GM12891 (cell line): ENCODE results near the gene SP8.

Experiments
- POLR2A ChIP-seq: IDR thresholded peaks from 2 replicates; pipeline ENCODE4 v1.6.1; 2011; ENCODE audit warnings: low read depth, low read length, control low read depth
- POLR2AphosphoS5 ChIP-seq: IDR thresholded peaks from 2 replicates; pipeline ENCODE4 v1.6.1; 2011; ENCODE audit warnings: low read depth, low read length, control low read depth
- POU2F2 ChIP-seq: IDR thresholded peaks from 2 replicates; pipeline ENCODE4 v1.6.1; 2011; ENCODE audit warnings: low read depth, mild to moderate bottlenecking, control low read depth, low read length, moderate library complexity
- SPI1 ChIP-seq: IDR thresholded peaks from 2 replicates; pipeline ENCODE4 v1.6.1; 2011; ENCODE audit warnings: low read depth, low read length, control low read depth
- TAF1 ChIP-seq: IDR thresholded peaks from 2 replicates; pipeline ENCODE4 v1.6.1; 2011; ENCODE audit warnings: low read depth, low read length, control low read depth

- TF ChIP-seq POLR2A (no peak), POLR2AphosphoS5 (no peak), TAF1 (no peak), SPI1 (no peak), POU2F2 (no peak)
Measured at GRCh38 chr7:20793694-20794394, 7.2 kb upstream of the SP8 start.
